K562 (cell line): ENCODE measurements around the gene SETD1B. TPM values are rescaled to one million over a fixed set of nuclear protein-coding genes. Genes with fewer than 3 reads are reported as not detected.

Source experiments
- KLF10 ChIP-seq: fragments of 250-450 bp; sonication (Bioruptor Pico); IDR thresholded peaks from 2 replicates; pipeline ENCODE4 v1.6.1; 2021; ENCODE audit warnings: matching md5 sums
- KLF6 ChIP-seq: fragments of 250-450 bp; sonication (Bioruptor Pico); IDR thresholded peaks from 2 replicates; pipeline ENCODE4 v1.4.0; 2020; ENCODE audit warnings: mild to moderate bottlenecking, moderate library complexity, borderline replicate concordance
- MYBL2 ChIP-seq, 2 experiments: fragments of 450-650 bp in 1 of 2; sonication (generic) in 1 of 2; formaldehyde crosslinking in 1 of 2; IDR thresholded peaks; 2 replicates each; pipeline versions ENCODE4 v1.6.1 to v1.8.1; 2017 to 2022; ENCODE audit warnings: borderline replicate concordance in 1 of 2, inconsistent platforms in 1 of 2, low read depth in 1 of 2, mild to moderate bottlenecking in 1 of 2, missing genetic modification reagents in 1 of 2, moderate library complexity in 1 of 2
- SETDB1 ChIP-seq: IDR thresholded peaks from one replicate; pipeline ENCODE4 v1.6.1; 2012; ENCODE audit warnings: low read length, control low read depth, inconsistent platforms
- SUPT5H ChIP-seq: fragments of 450-650 bp; IDR thresholded peaks from 2 replicates; pipeline ENCODE4 v1.6.1; 2016
- polyA plus RNA-seq, 8 experiments: library from polyadenylated mRNA; depleted of rRNA in 4 of 8; stranded (reverse) in 5 of 8; unstranded in 3 of 8; fragments of >200 nt; fragmentation: Nextera tagmentation in 2 of 8; fragmentation: Illumina TruSeq in 1 of 8; extraction: Ambion mirVana in 2 of 8; extraction: Trizol in 1 of 8; gene quantifications; 2 replicates each; pipeline versions ENCODE4 v1.2.1 to v1.2.3, GENCODE V29; 2011 to 2014; ENCODE audit warnings: inconsistent platforms in 1 of 8, missing spikeins in 1 of 8
- total RNA-seq, 7 experiments: library from RNA; depleted of rRNA in 6 of 7; stranded (reverse); fragments of >200 nt in 6 of 7; fragmentation: Illumina TruSeq in 2 of 7; extraction: Trizol in 2 of 7; gene quantifications; 2 replicates each; pipeline versions ENCODE4 v1.2.1 to v1.2.3, GENCODE V29; 2011 to 2021; ENCODE audit warnings: low replicate concordance in 1 of 7
- TF ChIP-seq, protein P1 (sequence below): fragments of 450-650 bp; IDR thresholded peaks from 2 replicates; pipeline ENCODE4 v1.7.0; 2016; ENCODE audit warnings: borderline replicate concordance
- TF ChIP-seq, protein P2 (sequence below), 2 experiments: fragments of 450-650 bp; formaldehyde crosslinking in 1 of 2; IDR thresholded peaks; 2 replicates each; pipeline versions ENCODE4 v1.4.0 to v1.6.1; 2014 to 2020; ENCODE audit warnings: mild to moderate bottlenecking in 2 of 2, borderline replicate concordance in 1 of 2, low read depth in 1 of 2
- TF ChIP-seq, protein P3 (sequence below): sonication (generic); formaldehyde crosslinking; IDR thresholded peaks from 2 replicates; pipeline ENCODE4 v1.8.0; 2022; ENCODE audit warnings: mild to moderate bottlenecking, missing genetic modification reagents

SETD1B gene
- total and polyA plus RNA-seq, 9 of the 15 experiments (the other 6 are each of a cell fraction or from before 2014, with no cell fraction given): 0.48 to 26.6 (median 2.3) TPM

DNA sequence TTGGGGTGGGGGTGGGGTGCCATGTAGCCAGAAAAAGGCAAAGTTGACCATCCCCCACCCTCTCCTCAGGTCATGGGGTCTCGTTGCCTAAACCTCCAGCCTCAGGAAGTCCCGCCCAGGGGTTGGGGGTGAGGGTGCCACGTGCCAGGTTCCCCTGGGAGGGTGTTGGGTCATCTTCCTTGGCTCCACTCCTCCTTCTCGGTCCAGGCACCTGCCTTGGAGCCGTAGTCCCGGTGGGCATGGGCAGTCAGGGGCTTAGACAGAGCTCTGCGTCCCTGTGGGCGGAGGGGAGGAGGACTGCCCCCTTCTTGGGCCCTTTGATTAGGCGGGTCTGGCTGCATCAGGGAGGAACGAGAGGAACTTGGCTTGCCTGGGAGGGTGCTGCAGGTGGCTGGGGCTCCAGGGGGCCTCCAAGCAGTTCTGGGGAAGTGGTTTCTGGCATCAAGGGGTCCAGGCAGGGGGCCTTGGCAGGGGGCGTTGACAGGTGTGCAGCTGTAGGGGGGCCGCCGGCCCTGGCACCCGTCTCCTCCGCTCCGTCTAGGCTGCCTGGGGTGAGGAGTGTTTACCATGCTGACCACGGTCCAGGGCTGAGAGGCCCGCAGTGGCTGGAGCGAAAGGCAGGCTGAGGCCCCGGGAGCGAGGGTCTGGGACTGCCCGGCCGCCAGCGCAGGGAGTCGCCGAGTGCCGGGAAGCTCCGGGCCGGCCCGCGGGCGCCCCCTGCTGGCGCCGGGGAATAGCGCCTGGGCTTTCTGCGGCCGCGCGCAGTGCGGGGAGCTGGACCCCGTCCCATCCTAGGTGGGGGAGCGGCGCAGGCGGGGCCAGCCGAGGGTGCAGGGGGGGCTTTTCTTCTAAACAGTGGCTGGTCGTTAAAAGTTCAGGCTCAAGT lies 7.9 kb downstream of the SETD1B start (continued):
- TF ChIP-seq, protein P1, sequence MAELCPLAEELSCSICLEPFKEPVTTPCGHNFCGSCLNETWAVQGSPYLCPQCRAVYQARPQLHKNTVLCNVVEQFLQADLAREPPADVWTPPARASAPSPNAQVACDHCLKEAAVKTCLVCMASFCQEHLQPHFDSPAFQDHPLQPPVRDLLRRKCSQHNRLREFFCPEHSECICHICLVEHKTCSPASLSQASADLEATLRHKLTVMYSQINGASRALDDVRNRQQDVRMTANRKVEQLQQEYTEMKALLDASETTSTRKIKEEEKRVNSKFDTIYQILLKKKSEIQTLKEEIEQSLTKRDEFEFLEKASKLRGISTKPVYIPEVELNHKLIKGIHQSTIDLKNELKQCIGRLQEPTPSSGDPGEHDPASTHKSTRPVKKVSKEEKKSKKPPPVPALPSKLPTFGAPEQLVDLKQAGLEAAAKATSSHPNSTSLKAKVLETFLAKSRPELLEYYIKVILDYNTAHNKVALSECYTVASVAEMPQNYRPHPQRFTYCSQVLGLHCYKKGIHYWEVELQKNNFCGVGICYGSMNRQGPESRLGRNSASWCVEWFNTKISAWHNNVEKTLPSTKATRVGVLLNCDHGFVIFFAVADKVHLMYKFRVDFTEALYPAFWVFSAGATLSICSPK: no peak
- TF ChIP-seq SUPT5H: no peak
- TF ChIP-seq, protein P2, sequence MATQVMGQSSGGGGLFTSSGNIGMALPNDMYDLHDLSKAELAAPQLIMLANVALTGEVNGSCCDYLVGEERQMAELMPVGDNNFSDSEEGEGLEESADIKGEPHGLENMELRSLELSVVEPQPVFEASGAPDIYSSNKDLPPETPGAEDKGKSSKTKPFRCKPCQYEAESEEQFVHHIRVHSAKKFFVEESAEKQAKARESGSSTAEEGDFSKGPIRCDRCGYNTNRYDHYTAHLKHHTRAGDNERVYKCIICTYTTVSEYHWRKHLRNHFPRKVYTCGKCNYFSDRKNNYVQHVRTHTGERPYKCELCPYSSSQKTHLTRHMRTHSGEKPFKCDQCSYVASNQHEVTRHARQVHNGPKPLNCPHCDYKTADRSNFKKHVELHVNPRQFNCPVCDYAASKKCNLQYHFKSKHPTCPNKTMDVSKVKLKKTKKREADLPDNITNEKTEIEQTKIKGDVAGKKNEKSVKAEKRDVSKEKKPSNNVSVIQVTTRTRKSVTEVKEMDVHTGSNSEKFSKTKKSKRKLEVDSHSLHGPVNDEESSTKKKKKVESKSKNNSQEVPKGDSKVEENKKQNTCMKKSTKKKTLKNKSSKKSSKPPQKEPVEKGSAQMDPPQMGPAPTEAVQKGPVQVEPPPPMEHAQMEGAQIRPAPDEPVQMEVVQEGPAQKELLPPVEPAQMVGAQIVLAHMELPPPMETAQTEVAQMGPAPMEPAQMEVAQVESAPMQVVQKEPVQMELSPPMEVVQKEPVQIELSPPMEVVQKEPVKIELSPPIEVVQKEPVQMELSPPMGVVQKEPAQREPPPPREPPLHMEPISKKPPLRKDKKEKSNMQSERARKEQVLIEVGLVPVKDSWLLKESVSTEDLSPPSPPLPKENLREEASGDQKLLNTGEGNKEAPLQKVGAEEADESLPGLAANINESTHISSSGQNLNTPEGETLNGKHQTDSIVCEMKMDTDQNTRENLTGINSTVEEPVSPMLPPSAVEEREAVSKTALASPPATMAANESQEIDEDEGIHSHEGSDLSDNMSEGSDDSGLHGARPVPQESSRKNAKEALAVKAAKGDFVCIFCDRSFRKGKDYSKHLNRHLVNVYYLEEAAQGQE (IDR thresholded peaks at IDR 0.05; ENCODE audit: borderline replicate concordance): peak; percentile 84; the same call in 1 of the 2 replicates
- TF ChIP-seq, protein P2 (CRISPR knock-in tag; IDR thresholded peaks at IDR 0.05; ENCODE audit: low read depth): no peak; the same call in 1 of the 2 replicates
- no peak for TF ChIP-seq KLF10 (CRISPR knock-in tag)
- TF ChIP-seq MYBL2 (IDR thresholded peaks at IDR 0.05; ENCODE audit: low read depth): no peak
- no peak for TF ChIP-seq MYBL2 (CRISPR knock-in tag; IDR thresholded peaks at IDR 0.05; ENCODE audit: borderline replicate concordance)
- TF ChIP-seq SETDB1: no peak
- TF ChIP-seq, protein P3, sequence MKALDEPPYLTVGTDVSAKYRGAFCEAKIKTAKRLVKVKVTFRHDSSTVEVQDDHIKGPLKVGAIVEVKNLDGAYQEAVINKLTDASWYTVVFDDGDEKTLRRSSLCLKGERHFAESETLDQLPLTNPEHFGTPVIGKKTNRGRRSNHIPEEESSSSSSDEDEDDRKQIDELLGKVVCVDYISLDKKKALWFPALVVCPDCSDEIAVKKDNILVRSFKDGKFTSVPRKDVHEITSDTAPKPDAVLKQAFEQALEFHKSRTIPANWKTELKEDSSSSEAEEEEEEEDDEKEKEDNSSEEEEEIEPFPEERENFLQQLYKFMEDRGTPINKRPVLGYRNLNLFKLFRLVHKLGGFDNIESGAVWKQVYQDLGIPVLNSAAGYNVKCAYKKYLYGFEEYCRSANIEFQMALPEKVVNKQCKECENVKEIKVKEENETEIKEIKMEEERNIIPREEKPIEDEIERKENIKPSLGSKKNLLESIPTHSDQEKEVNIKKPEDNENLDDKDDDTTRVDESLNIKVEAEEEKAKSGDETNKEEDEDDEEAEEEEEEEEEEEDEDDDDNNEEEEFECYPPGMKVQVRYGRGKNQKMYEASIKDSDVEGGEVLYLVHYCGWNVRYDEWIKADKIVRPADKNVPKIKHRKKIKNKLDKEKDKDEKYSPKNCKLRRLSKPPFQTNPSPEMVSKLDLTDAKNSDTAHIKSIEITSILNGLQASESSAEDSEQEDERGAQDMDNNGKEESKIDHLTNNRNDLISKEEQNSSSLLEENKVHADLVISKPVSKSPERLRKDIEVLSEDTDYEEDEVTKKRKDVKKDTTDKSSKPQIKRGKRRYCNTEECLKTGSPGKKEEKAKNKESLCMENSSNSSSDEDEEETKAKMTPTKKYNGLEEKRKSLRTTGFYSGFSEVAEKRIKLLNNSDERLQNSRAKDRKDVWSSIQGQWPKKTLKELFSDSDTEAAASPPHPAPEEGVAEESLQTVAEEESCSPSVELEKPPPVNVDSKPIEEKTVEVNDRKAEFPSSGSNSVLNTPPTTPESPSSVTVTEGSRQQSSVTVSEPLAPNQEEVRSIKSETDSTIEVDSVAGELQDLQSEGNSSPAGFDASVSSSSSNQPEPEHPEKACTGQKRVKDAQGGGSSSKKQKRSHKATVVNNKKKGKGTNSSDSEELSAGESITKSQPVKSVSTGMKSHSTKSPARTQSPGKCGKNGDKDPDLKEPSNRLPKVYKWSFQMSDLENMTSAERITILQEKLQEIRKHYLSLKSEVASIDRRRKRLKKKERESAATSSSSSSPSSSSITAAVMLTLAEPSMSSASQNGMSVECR (CRISPR knock-in tag): peak; percentile 38
- no peak for TF ChIP-seq KLF6 (CRISPR knock-in tag)
